Lower lobe of right lung (tissue), 2 donors: ENCODE results near the gene LSP1. TPM values are rescaled to one million over a fixed set of nuclear protein-coding genes. Genes with fewer than 3 reads are reported as not detected.
A peak's percentile ranks its signal among the peaks of the same experiment; 100 is the strongest.

Source experiments
- ATAC-seq, 2 donors: fragments of 200-7000 bp; cut with Tn5 transposase; one replicate each; pipeline ENCODE4 v1.9.1; 2020 to 2022; ENCODE audit warnings: mild to moderate bottlenecking in 2 of 2, moderate library complexity in 2 of 2
- DNase-seq: peaks from one replicate; pipeline ENCODE4 v3.0.0-alpha.2; 2020
- H3K27ac ChIP-seq: fragments of 200-600 bp; one replicate; pipeline ENCODE4 v1.8.0; 2022
- H3K27me3 ChIP-seq: fragments of 200-600 bp; one replicate; pipeline ENCODE4 v1.8.0; 2022; ENCODE audit warnings: low read depth
- H3K36me3 ChIP-seq: fragments of 200-600 bp; one replicate; pipeline ENCODE4 v1.8.0; 2022; ENCODE audit warnings: mild to moderate bottlenecking
- H3K4me1 ChIP-seq: fragments of 200-600 bp; one replicate; pipeline ENCODE4 v1.8.0; 2022
- H3K4me3 ChIP-seq: fragments of 200-600 bp; one replicate; pipeline ENCODE4 v1.8.0; 2022; ENCODE audit warnings: mild to moderate bottlenecking
- H3K9me3 ChIP-seq: fragments of 200-600 bp; one replicate; pipeline ENCODE4 v1.8.0; 2022
- intact Hi-C: fragments of 100-400 bp; cut with DNase I; formaldehyde crosslinking; loops from one replicate; pipeline ENCODE4 v1.11.0; 2022
- total RNA-seq: library from RNA; stranded (reverse); fragmentation: NEBNext Ultra II Directional; extraction: Animal tissue kit (Norgen Biotek cat#: 25700); gene quantifications from one replicate; pipeline ENCODE4 v1.2.1, GENCODE V29; 2021
- TF ChIP-seq, protein P1 (sequence below): fragments of 200-600 bp; IDR thresholded peaks from one replicate; pipeline ENCODE4 v1.8.0; 2022; ENCODE audit warnings: antibody characterized with exemption, mild to moderate bottlenecking
- donor health status: DM: no; HTN: yes; CAD: no; lungs with severe emphysema.

Gene LSP1
- total RNA-seq, 1 donor from 2014 or later: 90.4 TPM

DNA sequence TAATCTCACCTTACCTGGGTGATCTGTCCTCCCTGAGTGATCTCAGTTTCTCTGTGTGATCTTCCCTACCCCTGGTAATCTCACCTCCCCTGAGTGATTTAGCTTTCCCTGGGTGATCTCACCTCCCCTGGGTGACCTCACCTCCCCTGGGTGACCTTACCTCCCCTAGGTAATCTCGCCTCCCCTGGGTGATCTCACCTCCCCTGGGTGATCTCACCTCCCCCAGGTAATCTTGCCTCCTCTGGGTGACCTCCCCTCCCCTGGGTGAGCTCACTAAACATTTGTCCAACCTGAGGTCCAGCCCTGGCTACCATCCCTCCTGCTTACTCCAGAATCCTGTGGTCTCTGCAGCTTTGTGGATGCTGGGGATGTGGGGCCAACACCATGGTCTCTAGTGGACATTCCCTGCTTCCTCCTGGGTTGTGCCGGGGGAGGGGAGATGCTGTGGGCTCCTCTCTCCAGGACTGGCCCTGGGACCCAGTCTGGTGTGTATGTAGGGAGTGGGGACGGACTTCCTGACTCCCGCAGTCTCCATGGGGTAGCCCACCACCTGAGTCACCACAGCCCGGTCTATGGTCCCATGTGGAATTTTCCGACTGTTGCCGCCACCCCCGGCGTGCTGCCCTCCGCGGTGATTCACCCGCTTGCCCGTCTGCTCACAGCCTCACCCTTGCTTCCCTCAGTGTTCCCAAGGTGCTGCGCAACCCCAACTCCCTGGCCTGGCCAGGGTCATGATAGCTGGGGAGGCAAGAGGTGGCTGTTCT lies 9.9 kb downstream of the LSP1 start:
- Histone ChIP-seq H3K27ac (peak overlapping the region; percentile 53), H3K9me3 (no peaks in the 10 kb centered on the region), H3K27me3 (no peaks in the 10 kb centered on the region), H3K36me3 (no peaks in the 10 kb centered on the region), H3K4me3 (no peak overlapping the region), H3K4me1 (peaks cover 34% of the 10 kb centered on the region)
- ATAC-seq (peak in 1 of 2 donors; percentile 2), DNase-seq (peak; percentile 46)
- intact Hi-C loops: no loop called here
- TF ChIP-seq, protein P1, sequence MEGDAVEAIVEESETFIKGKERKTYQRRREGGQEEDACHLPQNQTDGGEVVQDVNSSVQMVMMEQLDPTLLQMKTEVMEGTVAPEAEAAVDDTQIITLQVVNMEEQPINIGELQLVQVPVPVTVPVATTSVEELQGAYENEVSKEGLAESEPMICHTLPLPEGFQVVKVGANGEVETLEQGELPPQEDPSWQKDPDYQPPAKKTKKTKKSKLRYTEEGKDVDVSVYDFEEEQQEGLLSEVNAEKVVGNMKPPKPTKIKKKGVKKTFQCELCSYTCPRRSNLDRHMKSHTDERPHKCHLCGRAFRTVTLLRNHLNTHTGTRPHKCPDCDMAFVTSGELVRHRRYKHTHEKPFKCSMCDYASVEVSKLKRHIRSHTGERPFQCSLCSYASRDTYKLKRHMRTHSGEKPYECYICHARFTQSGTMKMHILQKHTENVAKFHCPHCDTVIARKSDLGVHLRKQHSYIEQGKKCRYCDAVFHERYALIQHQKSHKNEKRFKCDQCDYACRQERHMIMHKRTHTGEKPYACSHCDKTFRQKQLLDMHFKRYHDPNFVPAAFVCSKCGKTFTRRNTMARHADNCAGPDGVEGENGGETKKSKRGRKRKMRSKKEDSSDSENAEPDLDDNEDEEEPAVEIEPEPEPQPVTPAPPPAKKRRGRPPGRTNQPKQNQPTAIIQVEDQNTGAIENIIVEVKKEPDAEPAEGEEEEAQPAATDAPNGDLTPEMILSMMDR: no peak

DNA sequence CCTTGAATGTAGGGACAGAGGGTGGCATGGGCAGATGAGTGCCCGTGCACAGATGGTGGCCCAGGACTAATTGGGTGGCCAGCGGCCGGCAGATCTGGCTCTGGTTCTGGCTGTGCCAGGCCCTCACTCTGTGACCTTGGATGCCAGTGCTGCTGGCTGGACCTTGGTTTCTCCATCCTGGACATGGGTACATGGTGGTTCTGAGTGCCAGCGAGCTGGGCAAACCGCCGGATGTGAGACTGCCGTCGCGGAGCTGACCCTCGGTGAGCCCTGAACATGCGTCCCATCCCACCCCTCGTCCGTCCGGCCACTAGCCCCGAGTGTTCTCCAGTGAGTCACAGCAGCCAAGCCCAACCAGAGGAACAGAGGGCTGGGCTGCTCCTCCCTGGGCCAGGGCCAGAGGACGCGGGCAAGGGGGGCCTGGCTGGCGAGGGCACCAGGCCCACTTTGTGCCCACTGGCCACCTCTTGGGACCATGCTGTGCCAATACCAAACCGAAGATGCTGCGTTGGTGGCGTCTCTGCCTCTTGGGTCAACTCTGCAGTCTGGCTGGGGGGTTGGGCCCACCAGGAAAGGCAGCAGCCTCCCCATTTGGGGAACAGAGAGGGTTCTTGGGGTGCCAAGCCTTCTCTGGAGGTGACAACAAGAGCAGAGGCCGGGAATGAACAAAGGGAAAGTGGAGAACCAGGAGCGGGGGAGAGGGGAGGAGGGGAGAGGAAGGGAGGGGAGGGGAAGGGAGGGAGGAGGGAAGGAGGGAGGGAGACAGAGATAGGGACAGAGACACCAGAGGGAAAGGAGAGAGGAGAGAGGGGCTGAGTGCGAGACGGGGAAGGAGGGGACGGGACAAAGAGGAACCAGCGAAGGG lies 10.7 kb downstream of the LSP1 start:
- Histone ChIP-seq H3K36me3 (no peaks in the 10 kb centered on the region), H3K9me3 (no peaks in the 10 kb centered on the region), H3K27ac (peak overlapping the region; percentile 53), H3K4me1 (peaks cover 34% of the 10 kb centered on the region), H3K4me3 (peak overlapping the region; percentile 25), H3K27me3 (peaks cover 4% of the 10 kb centered on the region)
- peak; percentile 79 for DNase-seq
- TF ChIP-seq, protein P1: no peak
- intact Hi-C loops: no loop called here
- peak; percentile 91 to 92 for ATAC-seq

DNA sequence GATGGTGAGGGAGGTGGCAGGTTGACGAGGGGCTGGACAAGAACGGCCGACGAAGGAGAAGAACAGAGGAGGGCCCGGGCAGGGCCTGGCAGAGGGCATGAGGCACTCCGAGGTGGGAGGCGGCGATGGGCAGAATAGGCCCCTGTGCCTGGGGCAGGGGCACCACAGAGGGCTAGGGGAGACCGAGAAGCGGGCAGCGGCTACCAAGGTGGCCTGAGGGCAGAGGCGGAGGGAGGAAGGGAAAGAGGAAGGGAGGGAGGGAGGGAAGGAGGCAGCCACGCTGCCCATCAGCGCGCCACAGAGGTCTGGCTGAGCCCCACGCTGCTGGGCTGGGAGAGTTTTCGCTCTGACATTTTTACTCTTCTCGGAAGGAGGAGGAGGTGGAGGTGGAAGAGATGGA lies 11.3 kb downstream of the LSP1 start:
- DNase-seq (peak; percentile 49), ATAC-seq (peak; percentile 3)
- TF ChIP-seq, protein P1: no peak
- Histone ChIP-seq H3K27ac (peak overlapping the region; percentile 6), H3K36me3 (no peaks in the 10 kb centered on the region), H3K4me3 (peak overlapping the region; percentile 25), H3K4me1 (peaks cover 34% of the 10 kb centered on the region), H3K9me3 (no peaks in the 10 kb centered on the region), H3K27me3 (peaks cover 9% of the 10 kb centered on the region)
- intact Hi-C loops: no loop called here

DNA sequence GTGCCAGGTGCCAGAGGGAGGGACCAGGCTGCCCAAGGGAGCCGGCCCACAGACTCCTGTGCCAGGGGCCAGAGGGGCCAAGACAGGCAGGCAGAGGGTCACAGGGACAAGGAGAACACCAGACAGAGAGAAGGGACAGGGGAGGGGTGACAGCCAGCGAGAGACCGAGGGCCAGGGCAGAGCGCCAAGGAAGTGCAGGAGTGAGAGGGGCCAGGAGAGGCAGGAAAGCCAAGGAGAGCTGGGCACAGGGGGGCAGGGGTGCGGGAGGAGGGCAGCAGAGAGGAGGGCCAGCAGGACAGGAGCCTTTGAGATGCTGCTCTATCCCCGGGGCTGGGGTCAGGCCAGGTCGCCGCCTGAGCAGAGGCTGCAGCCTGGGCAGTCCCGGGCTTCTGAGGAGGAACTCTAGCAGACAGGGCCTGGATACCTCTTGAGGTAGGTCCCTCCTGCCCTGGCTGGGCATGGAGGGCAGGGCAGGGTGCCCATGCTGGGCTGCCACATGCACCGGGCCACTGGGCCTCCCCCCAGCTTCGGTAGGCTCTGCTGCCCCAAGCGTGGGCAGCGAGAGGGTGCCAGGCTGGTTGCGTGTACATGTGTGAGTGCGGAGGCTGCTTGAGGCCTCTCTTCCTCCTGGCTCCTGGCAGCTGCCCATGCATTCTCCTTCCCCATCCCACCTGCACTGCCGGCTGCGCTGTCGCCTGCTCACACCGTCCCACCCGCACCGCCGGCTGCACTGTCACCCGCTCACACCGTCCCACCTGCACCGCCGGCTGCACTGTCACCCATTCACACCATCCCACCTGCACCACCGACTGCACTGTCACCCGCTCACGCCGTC lies 12.2 kb downstream of the LSP1 start:
- peak overlapping the region; percentile 25 for H3K4me3 ChIP-seq
- ATAC-seq: no peak
- peak; percentile 46 for DNase-seq

More for the DNA sequence above, 12.2 kb downstream of the LSP1 start:
- Histone ChIP-seq H3K36me3 (no peaks in the 10 kb centered on the region), H3K4me1 (peaks cover 34% of the 10 kb centered on the region), H3K9me3 (no peaks in the 10 kb centered on the region), H3K27me3 (peaks cover 15% of the 10 kb centered on the region), H3K27ac (peak overlapping the region; percentile 6)
- TF ChIP-seq, protein P1: no peak
- intact Hi-C loops: no loop called here
